NCI-H526 treated with DMSO at 0.1 percent for 48 hours (cell line): ENCODE measurements around the gene WFDC10B.
"Not testable (repeated sequence)": the region's sequence is repeated elsewhere in the genome, so short reads cannot be mapped to it uniquely, and the experiment has no call there.

Experiments
- DNase-seq: peaks from one replicate; lab custom pipeline; 2025; lab: John Stamatoyannopoulos, UW

WFDC10B gene

GRCh38 chr20:45704969-45705637, at the start of gene WFDC10B:
TSS of gene WFDC10B (minus strand) at chr20:45705019. CDS start at chr20:45685992, 19,027 bp downstream.
- DNase-seq = no peak

DNA sequence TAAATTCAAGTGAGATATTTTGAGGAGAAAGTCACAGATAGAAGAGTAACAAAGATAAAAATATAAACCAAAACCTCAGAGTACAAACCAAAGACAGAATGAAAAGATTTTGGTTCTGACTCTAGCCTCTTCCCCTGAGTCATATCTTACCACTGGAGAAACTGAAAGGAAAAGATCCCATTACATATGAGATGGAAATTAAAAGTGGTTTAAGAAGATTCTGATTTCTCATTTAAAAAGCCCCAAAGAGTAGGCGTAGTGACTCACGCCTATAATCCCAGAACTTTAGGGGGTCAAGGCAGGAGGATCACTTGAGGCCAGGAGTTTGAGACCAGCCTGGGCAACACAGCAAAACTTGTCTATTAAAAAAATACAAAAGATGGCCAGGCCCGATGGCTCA, 47.9 kb upstream of the WFDC10B start:
- DNase-seq = no peak

DNA sequence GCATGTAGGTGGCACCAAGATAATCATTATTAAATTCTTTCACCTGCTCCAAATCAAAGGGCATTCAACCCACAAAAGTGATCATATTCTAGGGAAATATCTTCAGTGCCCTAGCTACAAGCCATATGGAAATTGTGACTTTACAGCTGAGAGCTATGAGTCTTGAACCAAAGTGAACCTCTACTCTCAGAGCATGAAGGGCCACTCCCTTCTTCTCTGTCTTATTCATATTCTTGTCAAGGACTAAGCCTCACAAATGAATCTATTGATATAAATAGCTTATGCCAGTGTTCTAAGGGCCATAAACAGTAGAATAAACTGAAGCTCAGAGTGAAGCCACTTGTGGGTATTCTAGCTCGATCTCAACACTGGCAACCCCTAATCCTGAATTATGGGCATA, 46.9 kb upstream of the WFDC10B start:
- no peak for DNase-seq

GRCh38 chr20:45745015-45745414, 40.2 kb upstream of the WFDC10B start:
- no peak for DNase-seq

GRCh38 chr20:45742596-45742995, 37.8 kb upstream of the WFDC10B start:
- no peak for DNase-seq

- no peak for DNase-seq
These were observed 31.2 kb upstream of the WFDC10B start for GRCh38 chr20:45735988-45736387.

GRCh38 chr20:45735552-45735951, 30.7 kb upstream of the WFDC10B start:
- no peak for DNase-seq

DNA sequence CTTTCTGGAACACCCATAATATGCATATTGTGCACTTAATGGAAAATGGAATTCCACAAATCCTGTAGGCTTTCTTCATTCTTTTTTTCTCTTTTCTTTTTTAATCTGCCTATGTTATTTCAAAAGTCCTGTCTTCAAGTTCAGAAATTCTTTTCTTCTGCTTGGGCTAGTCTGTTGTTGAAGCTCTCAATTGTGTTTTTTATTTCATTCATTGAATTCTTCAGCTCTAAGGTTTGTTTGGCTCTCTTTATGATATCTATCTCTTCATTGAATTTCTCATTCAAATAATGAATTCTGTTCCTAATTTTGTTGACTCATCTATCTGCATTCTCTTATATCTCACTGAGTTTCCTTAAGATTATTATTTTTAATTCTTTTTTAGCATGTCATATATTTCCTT, 27.4 kb upstream of the WFDC10B start:
- no peak for DNase-seq

DNA sequence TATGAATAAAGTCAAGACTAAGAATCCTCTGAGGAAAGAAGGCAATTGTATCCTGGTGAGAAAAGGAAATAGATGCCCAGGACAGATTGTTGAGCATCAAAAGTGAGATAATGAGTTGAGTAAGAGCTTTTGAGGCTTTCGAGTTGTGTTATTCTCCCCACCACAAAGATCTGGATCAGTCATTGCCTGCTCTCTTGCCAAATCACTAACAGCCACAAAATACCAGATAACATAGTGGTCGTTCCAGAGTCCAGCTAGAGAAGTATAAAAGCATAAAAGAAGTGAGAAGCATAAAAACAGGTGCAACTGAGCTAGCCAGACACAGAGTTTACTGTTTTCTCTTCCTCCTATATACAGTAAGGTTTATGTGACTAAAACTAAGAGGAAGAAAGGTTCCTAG, 22.2 kb upstream of the WFDC10B start:
- no peak for DNase-seq

- no peak for DNase-seq
These were observed 20.3 kb upstream of the WFDC10B start for GRCh38 chr20:45725134-45725533.

- DNase-seq = no peak
These were observed 17.2 kb upstream of the WFDC10B start, which contains the start of gene SPINT4 for GRCh38 chr20:45722047-45722446. TSS of gene SPINT4 (plus strand) at chr20:45722347. CDS start at chr20:45722368, 21 bp downstream.

- not testable (repeated sequence) for DNase-seq
These were observed 11.4 kb upstream of the WFDC10B start for GRCh38 chr20:45716141-45716688.

DNA sequence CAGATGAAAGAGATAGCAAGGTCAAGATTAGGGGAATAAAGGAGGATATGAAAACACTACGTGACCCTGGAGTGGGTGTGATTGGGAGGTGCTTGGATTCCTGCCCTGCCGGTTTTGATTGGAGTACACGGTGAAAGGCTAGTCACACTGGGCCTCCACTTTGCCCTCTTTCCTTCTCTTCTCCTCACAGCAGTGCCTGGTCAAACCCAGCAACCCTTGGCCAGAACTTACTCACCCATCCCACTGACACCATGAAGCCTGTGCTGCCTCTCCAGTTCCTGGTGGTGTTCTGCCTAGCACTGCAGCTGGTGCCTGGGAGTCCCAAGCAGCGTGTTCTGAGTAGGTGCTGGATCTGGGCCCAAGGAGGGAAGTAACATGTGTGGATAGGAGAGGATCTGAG, 2.9 kb downstream of the WFDC10B start, which contains the start of gene WFDC13:
WFDC13 (plus strand) TSS at position 166 of the 400 bp plus-strand sequence; CDS start at position 252, 86 bp downstream.
- DNase-seq = no peak

- DNase-seq = no peak
These were observed 3.7 kb downstream of the WFDC10B start for GRCh38 chr20:45701104-45701503.

- DNase-seq = no peak
These were observed 9.3 kb downstream of the WFDC10B start for GRCh38 chr20:45695496-45695895.

- not testable (repeated sequence) for DNase-seq
These were observed 11.5 kb downstream of the WFDC10B start for GRCh38 chr20:45693346-45693745.

- no peak for DNase-seq
These were observed 18.9 kb downstream of the WFDC10B start for GRCh38 chr20:45685896-45686295.

DNA sequence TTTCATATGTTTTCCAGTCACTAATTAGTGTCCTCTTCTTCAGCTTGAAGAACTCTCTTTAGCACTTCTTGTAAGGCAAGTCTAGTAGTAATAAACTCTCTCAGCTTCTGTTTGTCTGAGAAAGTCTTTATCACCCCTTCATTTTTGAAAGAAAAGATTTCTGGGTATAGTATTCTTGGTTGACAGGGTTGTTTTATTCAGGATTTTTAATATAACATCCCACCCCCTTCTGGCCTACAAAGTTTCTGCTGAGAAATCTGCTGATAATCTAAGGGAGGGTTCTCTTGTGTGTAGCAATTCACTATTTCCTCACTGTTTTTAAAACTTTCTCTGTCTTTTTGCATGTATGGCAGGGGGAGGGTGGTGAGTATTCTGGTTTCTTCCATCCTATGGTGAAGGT, 25.2 kb downstream of the WFDC10B start:
- DNase-seq = no peak

DNA sequence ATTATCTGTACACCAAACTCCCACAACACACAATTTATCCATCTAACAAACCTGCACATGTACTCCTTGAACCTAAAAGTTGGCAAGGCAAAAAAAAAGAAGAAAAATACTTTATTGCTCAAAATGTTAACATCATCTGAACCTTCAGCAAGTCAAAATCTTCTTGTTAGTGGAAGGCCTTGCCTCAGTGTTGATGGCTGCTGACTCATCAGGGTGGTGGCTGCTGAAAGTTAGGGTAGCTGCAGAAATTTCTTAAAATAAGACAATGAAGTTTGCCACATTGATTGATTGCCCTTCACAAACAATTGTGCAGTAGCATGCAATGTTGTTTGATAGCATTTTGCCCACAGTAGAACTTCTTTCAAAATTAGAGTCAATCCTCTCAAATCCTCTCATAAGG, 32.1 kb downstream of the WFDC10B start:
- DNase-seq = no peak

GRCh38 chr20:45670139-45670538, 34.7 kb downstream of the WFDC10B start, which contains the start of gene WFDC11:
TSS of gene WFDC11 (minus strand) at chr20:45670239. CDS start at chr20:45650600, 19,639 bp downstream.
- no peak for DNase-seq

- DNase-seq = not testable (repeated sequence)
These were observed 47.8 kb downstream of the WFDC10B start for GRCh38 chr20:45657038-45657437.

DNA sequence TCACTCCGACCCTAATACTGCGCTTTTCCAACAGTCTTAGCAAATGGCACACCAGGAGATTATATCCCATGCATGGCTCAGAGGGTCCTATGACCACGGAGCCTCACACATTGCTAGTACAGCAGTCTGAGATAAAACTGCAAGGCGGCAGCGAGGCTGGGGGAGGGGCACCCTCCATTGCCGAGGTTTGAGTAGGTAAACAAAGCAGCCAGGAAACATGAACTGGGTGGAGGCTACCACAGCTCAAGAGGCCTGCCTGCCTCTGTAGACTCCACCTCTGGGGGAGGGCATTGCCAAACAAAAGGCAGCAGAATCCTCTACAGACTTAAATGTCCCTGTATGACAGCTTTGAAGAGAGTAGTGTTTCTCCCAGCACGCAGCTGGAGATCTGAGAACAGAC, 53.1 kb downstream of the WFDC10B start:
- DNase-seq = not testable (repeated sequence)

DNA sequence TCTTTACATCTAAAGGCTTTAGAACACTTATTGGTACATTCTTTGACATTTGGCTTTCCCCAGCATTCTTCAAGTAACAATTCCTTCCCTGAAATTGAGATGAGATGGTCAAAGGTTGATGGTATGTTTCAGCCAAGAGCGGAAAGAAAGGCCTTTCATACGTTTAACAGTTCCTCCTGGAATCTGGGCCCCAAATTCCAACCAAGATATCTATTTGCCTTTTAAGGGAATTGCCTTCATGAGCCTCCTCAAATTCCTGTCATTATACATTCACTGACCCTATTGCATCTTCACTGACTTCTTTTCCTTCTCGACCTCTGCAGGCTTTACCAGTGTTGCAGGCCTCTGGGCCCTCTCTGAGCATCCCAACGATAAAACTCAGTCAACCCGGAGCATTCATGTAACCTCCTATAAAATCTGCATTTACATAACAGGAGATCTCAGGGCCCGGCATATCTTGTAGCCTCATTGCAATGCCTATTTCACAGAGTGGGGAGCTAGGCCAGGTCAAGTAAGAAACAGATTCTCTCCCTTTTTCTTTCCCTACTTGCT, 55.4 kb downstream of the WFDC10B start:
- no peak for DNase-seq
